Pancreas (tissue), 10 donors: Measurements from ENCODE around the gene PDLIM5. TPM values are rescaled to one million over a fixed set of nuclear protein-coding genes. Genes with fewer than 3 reads are reported as not detected.

Source experiments
- ATAC-seq, 4 donors: fragments of 200-7000 bp; cut with Tn5 transposase; one replicate each; pipeline versions ENCODE4 v1.8.0 to v1.9.1; 2020; ENCODE audit warnings: mild to moderate bottlenecking in 4 of 4, moderate library complexity in 4 of 4
- DNase-seq, 6 donors: peaks; one replicate each; pipeline ENCODE4 v3.0.0-alpha.2; 2020
- FAIRE-seq: peaks from 2 replicates; lab custom pipeline; 2012; peaks lifted over from hg19 to GRCh38; lab: Jason Lieb, UNC
- H3K27ac ChIP-seq, 4 donors: fragments of 200-600 bp; sonication (generic); 1 replicate in 3 of 4; 2 replicates in 1 of 4; pipeline versions ENCODE4 v1.5.0 to v1.8.0; 2020
- H3K27me3 ChIP-seq, 4 donors: fragments of 200-600 bp; one replicate each; pipeline ENCODE4 v1.8.0; 2021
- H3K36me3 ChIP-seq, 3 donors: fragments of 200-600 bp; sonication (generic) in 1 of 3; one replicate each; pipeline versions ENCODE4 v1.5.0 to v1.8.0; 2020 to 2021
- H3K4me1 ChIP-seq, 3 donors: fragments of 200-600 bp; one replicate each; pipeline ENCODE4 v1.8.0; 2021
- H3K4me3 ChIP-seq, 4 donors: fragments of 200-600 bp; sonication (generic) in 2 of 4; one replicate each; pipeline versions ENCODE4 v1.5.0 to v1.8.0; 2020 to 2021
- H3K9me3 ChIP-seq, 4 donors: fragments of 200-600 bp; one replicate each; pipeline ENCODE4 v1.8.0; 2021
- CTCF ChIP-seq, 4 donors: fragments of 200-600 bp; sonication (generic) in 3 of 4; IDR thresholded peaks; one replicate each; pipeline versions ENCODE4 v1.5.0 to v1.8.0; 2021; ENCODE audit warnings: antibody characterized with exemption in 4 of 4
- WGBS, 2 donors: extraction: QIAGEN DNeasy Blood & Tissue Kit; methylation state at CpG; one replicate each; pipeline ENCODE4 v1.1.7; 2013; 5-methylcytosine and 5-hydroxymethylcytosine counted together
- intact Hi-C, 3 donors: fragments of 100-400 bp; cut with DNase I; formaldehyde crosslinking; loops; one replicate each; pipeline versions ENCODE4 v1.11.1 to v1.14.2; 2022
- polyA plus RNA-seq, 2 donors: library from polyadenylated mRNA; stranded (reverse); fragments of 200-250 nt; gene quantifications; one replicate each; pipeline ENCODE4 v1.2.3, GENCODE V29; 2013
- total RNA-seq, 6 donors: library from RNA; stranded (reverse); fragmentation: NEBNext Ultra II Directional in 4 of 6; extraction: Animal tissue kit (Norgen Biotek cat#: 25700) in 4 of 6; gene quantifications; one replicate each; pipeline versions ENCODE4 v1.2.1 to v1.2.4, GENCODE V29; 2021 to 2023
- donor health status: healthy with polysubstance abuse.
- donor health status: DM: no; HTN: no; CAD: no; lungs with moderate emphysema.
- donor health status: DM: no; HTN: no; CAD: no.
- donor health status: control.
- donor health status: control.
- donor health status: Bipolar disorder and iron deficiency.
- donor health status: DM: yes; HTN: yes; CAD: no.
- donor health status: DM: no; HTN: no; CAD: no.
- donor health status: DM: no; HTN: no; CAD: no.
- donor health status: DM: yes; HTN: yes; CAD: no.

The PDLIM5 gene
- total and polyA plus RNA-seq, 8 donors = 13.2 to 99.0 (median 49.8) TPM

GRCh38 chr4:94588896-94589693 lies 137.4 kb downstream of the PDLIM5 start:
- H3K36me3 ChIP-seq = peaks cover 0 to 11% (median 0%) of the 10 kb centered on the region in 3 donors
- DNase-seq (no peak), ATAC-seq (no peak), FAIRE-seq (peak; percentile 32)
- H3K27me3 ChIP-seq = no peaks in the 10 kb centered on the region
- intact Hi-C loops = no loop called here
- 83 to 91% methylated on average over 1 of the region's 1 CpG for WGBS, 2 donors
- no peaks in the 10 kb centered on the region for H3K4me1 ChIP-seq
- no peak for TF ChIP-seq CTCF (IDR thresholded peaks at IDR 0.05)
- H3K27ac ChIP-seq = no peak overlapping the region
- no peaks in the 10 kb centered on the region for H3K9me3 ChIP-seq
- H3K4me3 ChIP-seq = no peak overlapping the region

GRCh38 chr4:94590493-94590892 lies 138.8 kb downstream of the PDLIM5 start:
- no peak for FAIRE-seq
- no peaks in the 10 kb centered on the region for H3K9me3 ChIP-seq
- 53 to 61% methylated on average over 2 of the region's 2 CpGs for WGBS, 2 donors

GRCh38 chr4:94591289-94591688 lies 139.5 kb downstream of the PDLIM5 start:
- intact Hi-C loops = no loop called here
- 95 to 99% methylated on average over 2 of the region's 2 CpGs for WGBS, 2 donors
- no peak for TF ChIP-seq CTCF (IDR thresholded peaks at IDR 0.05)
- Histone ChIP-seq H3K4me3 (no peak overlapping the region), H3K27ac (no peak overlapping the region), H3K9me3 (no peaks in the 10 kb centered on the region), H3K27me3 (no peaks in the 10 kb centered on the region), H3K4me1 (peaks cover 0 to 9% (median 7%) of the 10 kb centered on the region in 3 donors), H3K36me3 (peaks cover 0 to 2% (median 0%) of the 10 kb centered on the region in 3 donors)
- FAIRE-seq (no peak), DNase-seq (no peak), ATAC-seq (no peak)

More at GRCh38 chr4:94590493-94590892, 138.8 kb downstream of the PDLIM5 start:
- ATAC-seq = no peak
- no peak for DNase-seq
- Histone ChIP-seq H3K27me3 (no peaks in the 10 kb centered on the region), H3K36me3 (peaks cover 0 to 10% (median 0%) of the 10 kb centered on the region in 3 donors), H3K4me1 (peaks cover 0 to 5% (median 2%) of the 10 kb centered on the region in 3 donors), H3K4me3 (no peak overlapping the region), H3K27ac (no peak overlapping the region)
- intact Hi-C loops = no loop called here
- no peak for TF ChIP-seq CTCF (IDR thresholded peaks at IDR 0.05)

- no peaks in the 10 kb centered on the region for H3K9me3 ChIP-seq
- H3K27ac ChIP-seq = no peak overlapping the region
- no peak for DNase-seq
- H3K4me3 ChIP-seq = no peak overlapping the region
- H3K36me3 ChIP-seq = no peaks in the 10 kb centered on the region
- FAIRE-seq = no peak
- WGBS, 2 donors = 33 to 36% methylated on average over 1 of the region's 1 CpG
- intact Hi-C loops = loop anchor here in 2 of 3 donors (5.0 kb wide), 1 partner anchor 188 kb away; no protein-coding TSS in a partner anchor
- peaks cover 0 to 9% (median 7%) of the 10 kb centered on the region in 3 donors for H3K4me1 ChIP-seq
- peak in 1 of 4 donors; percentile 28 for ATAC-seq
- TF ChIP-seq CTCF (IDR thresholded peaks at IDR 0.05) = no peak
- H3K27me3 ChIP-seq = no peaks in the 10 kb centered on the region
Observed at GRCh38 chr4:94595013-94595412, 143.3 kb downstream of the PDLIM5 start.
